ENCODE results near the gene PLCD3. TPM values are rescaled to one million over a fixed set of nuclear protein-coding genes. Genes with fewer than 3 reads are reported as not detected.

PLCD3 gene
- total and polyA plus RNA-seq, 9 of the 15 experiments (the other 6 are each of a cell fraction or from before 2014, with no cell fraction given), result 0.20 to 22.6 (median 7.5) TPM

GRCh38 chr17:45123930-45124796, 8.2 kb downstream of the PLCD3 start (continued):
- TF ChIP-seq E2F3 (CRISPR knock-in tag; IDR thresholded peaks at IDR 0.05) (no peak), SMARCA5 (IDR thresholded peaks at IDR 0.05) (no peak), SMARCC2 (IDR thresholded peaks at IDR 0.05; ENCODE audit: low read depth) (peak; percentile 79), SIN3B (IDR thresholded peaks at IDR 0.05; ENCODE audit: low read depth) (no peak), CHD7 (IDR thresholded peaks at IDR 0.05; ENCODE audit: low read depth, low read length) (no peak), ZKSCAN3 (CRISPR knock-in tag; IDR thresholded peaks at IDR 0.05) (no peak), ARID3A (IDR thresholded peaks at IDR 0.05; ENCODE audit: borderline replicate concordance, low read depth, low read length) (no peak), ZZZ3 (IDR thresholded peaks at IDR 0.05) (no peak), SAP30 (IDR thresholded peaks at IDR 0.05; ENCODE audit: borderline replicate concordance, insufficient read depth, low read depth, low read length, poor library complexity, severe bottlenecking) (no peak), KAT7 (CRISPR knock-in tag; IDR thresholded peaks at IDR 0.05; ENCODE audit: borderline replicate concordance) (no peak), POLR3A (IDR thresholded peaks at IDR 0.05; ENCODE audit: borderline replicate concordance, extremely low read depth, insufficient read depth, insufficient read length) (no peak), RBM25 (IDR thresholded peaks at IDR 0.05; ENCODE audit: low read depth, low read length, severe bottlenecking) (no peak), IRF9 (tag; IDR thresholded peaks at IDR 0.05) (no peak)

Measured in K562 (cell line).